ENCODE data around the gene SPTLC2.

The SPTLC2 gene

DNA sequence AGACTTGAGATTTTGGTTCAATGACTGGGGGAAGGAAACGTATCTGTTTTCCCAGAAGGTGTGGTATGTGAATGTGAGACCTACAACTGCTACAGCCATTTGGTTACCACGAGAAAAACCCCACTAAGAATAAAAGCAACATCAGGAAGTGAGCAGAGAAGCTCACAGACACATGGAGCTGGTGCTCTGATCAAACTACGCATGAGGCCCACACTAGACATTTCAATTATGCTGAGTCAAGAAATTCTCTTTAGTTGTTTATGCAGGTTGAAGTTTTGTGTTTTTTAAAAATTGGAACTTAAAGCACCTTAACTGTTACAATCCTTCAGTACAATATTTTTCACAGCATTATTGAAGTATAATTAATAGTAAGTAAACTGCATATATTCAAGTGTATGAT, 8.9 kb upstream of the SPTLC2 start:
- DNase-seq (ENCODE audit: low spot score): no peak
- FAIRE-seq: no peak

DNA sequence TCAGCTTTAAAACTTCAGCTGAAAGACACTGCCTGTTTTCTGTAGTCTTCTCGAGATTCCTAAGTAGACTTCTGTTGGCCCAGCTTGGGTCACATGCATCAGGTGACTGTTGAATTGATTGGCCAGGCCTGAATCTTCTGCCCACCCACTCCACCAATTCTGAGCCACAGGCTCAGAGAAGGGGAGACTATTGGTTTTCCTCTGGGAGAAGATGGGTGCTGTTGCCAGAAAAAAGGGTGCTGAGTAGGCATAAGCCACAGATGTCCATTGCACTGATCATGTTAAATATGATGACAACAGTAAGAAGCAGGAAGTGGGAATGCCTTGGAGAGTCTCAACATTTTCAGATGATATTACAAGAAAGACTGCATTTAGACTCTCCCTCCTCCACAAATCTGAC, 6.8 kb upstream of the SPTLC2 start:
- no peak for DNase-seq (ENCODE audit: low spot score)

DNA sequence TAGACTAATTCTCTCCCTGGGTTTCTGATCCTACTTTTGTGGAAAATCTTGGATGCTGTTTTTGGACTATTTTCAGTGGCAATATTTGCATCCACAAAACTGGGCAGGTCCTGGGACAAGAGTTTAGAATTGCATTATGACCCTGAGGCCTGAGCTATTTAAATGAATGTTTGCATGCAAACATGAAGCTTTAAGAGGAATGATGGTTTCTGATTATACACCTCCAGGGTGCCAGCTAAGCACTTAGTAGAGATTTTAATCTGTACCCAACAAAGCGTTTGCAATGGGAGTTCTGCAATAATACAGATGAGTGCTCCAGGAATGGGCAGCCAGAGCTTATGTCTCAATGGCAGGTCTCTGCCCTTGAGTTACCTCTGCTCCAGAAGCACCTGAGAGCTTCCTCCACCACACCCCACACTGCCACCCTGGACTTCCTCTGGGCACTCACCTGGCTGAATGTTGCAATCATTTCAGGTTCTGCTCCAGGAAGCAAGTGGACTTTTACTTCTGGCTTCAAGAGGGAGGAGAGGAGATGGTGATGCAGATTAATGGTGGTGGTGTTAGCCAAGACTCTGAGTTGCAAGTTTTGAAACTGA, 6.0 kb upstream of the SPTLC2 start:
- FAIRE-seq (no peak), DNase-seq (ENCODE audit: low spot score) (no peak)

More for the DNA sequence above, 6.8 kb upstream of the SPTLC2 start:
- no peak for FAIRE-seq

DNA sequence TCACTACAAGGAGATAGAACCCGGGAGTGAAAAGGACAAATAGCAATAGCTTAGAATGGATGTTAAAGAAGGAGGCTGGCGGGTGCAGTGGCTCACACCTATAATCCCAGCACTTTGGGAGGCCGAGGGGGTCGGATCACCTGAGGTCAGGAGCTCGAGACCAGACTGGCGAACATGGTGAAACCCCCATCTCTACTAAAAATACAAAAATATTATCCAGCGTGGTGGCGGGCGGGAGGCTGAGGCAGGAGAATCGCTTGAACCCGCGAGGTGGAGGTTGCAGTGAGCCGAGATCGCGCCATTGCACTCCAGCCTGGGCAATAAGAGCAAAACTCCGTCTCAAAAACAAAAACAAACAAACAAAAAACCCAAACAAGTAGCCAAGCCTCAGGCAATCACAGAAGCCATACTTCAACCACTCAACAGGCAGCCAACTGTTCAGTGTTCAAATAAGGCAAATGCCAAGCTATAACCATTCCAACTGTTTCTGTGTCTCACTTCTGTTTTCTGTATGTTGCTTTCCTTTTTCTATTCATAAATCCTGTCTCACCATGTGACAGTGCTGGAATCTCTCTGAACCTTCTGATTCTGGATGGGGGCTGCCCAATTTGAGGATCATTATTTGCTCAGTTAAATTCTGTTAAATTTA, 3.9 kb upstream of the SPTLC2 start:
- no peak for DNase-seq (ENCODE audit: low spot score)
- FAIRE-seq: no peak

GRCh38 chr14:77618381-77618970, 2.0 kb upstream of the SPTLC2 start:
- DNase-seq (ENCODE audit: low spot score): no peak
- no peak for FAIRE-seq

- DNase-seq (ENCODE audit: low spot score): no peak
- FAIRE-seq: no peak
Measured at GRCh38 chr14:77616133-77616453, 344 bp downstream of the SPTLC2 start.

- FAIRE-seq: no peak
- DNase-seq (ENCODE audit: low spot score): peak; percentile 20
Measured at GRCh38 chr14:77615361-77616132, 890 bp downstream of the SPTLC2 start.

GRCh38 chr14:77613201-77613600, 3.2 kb downstream of the SPTLC2 start:
- no peak for DNase-seq (ENCODE audit: low spot score)
- no peak for FAIRE-seq

DNA sequence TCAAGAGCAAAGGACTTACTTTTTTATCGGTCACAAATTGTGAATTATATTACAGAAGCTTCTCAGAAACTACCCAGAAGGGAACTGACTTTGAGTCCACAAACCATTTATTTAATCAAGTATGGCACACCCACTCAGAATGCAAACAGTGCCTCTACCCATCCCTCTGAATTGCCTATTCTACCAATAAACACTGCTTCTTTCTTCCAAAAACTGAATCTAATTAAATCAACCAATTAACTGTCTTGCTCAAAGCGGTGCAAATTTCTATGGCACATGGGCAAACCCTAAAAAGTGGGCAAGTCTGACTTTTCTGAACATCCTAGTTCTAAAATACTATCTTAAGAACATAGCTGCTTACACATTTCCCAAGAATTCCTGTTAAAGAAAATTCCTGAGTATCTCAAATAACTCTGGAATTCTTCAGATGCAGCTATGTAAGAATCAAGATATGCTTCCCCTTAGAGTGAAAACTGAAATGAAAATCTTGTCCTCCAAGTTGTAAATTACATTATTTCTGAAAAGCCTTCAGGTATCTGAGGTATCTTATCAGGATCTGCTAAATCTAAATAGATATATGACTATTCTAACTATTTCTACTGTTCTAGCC, 4.3 kb downstream of the SPTLC2 start:
- FAIRE-seq: no peak
- DNase-seq (ENCODE audit: low spot score): no peak

GRCh38 chr14:77610553-77610952, 5.9 kb downstream of the SPTLC2 start:
- FAIRE-seq: no peak

GRCh38 chr14:77609922-77610321, 6.5 kb downstream of the SPTLC2 start:
- FAIRE-seq: no peak
- no peak for DNase-seq (ENCODE audit: low spot score)

More at GRCh38 chr14:77610553-77610952, 5.9 kb downstream of the SPTLC2 start:
- DNase-seq (ENCODE audit: low spot score): no peak

DNA sequence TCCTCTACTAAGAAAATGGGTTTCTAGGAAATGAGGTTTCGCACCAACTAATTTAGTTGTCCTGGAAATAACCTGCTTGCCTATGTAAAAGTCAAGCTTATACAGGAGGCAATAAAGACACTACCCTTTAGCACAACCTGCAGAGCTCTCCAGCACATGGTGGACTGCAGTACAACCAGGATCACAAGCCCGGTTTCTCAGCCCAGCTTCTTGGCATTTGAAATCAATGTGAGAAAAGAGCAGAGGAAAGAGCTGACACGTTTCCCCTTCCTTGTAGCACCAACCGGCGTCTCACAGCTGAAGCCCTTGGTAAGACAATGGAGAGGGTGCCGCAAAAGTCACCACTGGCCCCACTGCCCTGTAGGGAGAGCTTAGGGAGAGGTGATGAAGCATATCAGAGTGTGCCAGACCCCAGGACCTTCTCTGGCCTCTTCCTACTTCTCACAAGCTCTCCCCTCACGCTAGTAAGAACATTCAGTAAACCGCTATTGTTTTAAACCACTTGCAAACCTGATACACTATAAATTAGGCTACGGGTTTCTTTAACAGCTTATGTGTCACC, 8.6 kb downstream of the SPTLC2 start:
- FAIRE-seq: no peak
- no peak for DNase-seq (ENCODE audit: low spot score)

GRCh38 chr14:77605392-77605972, 11.0 kb downstream of the SPTLC2 start:
- FAIRE-seq (no peak), DNase-seq (ENCODE audit: low spot score) (no peak)

- peak; percentile 27 for FAIRE-seq
- DNase-seq (ENCODE audit: low spot score): peak; percentile 21
Measured at GRCh38 chr14:77603654-77604255, 12.7 kb downstream of the SPTLC2 start.

DNA sequence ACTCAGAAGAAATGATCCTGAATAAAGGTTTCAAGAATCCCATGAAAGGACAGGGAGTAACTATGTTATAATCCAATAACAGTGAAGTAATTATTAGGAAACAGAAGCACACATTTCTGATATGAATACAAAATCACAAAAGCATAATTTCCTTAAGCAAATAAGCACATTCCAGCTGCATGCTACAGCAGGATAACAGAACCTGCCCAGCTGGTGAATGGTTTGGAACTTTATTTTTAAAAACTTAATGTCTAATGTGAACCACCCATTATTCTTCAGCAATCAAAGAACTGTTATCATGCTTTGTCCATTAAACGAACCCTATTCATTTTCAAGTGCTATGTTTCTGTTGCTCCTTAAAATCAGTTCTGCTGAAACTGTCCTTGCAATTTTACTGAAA, 13.4 kb downstream of the SPTLC2 start:
- no peak for FAIRE-seq
- DNase-seq (ENCODE audit: low spot score): no peak

- FAIRE-seq (no peak), DNase-seq (ENCODE audit: low spot score) (no peak)
Measured at GRCh38 chr14:77601846-77602619, 14.4 kb downstream of the SPTLC2 start.

GRCh38 chr14:77599889-77600288, 16.5 kb downstream of the SPTLC2 start:
- DNase-seq (ENCODE audit: low spot score) (peak; percentile 17), FAIRE-seq (no peak)

GRCh38 chr14:77598366-77599070, 17.9 kb downstream of the SPTLC2 start:
- DNase-seq (ENCODE audit: low spot score) (no peak), FAIRE-seq (no peak)

DNA sequence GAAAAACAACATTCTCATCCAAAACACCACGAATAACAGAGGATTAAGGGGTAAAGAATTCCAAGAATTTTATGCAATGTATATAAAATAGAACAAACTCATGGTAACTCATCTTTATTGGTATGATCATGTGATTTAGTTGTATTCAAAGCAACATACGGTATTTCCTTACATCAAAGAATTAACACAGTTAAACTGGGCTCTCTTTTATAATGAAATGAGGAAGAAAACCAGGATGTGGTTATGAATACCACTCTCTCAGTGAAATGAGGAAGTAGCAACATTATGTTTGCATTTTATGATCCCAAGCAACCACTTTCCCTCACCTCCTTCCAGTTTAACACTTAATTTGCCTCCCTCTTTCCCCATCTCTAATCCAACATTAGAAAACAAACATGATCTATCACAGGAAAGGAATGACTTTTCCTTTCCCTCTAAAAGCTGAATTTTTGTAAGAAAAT, 22.9 kb downstream of the SPTLC2 start:
- FAIRE-seq: no peak

More for the DNA sequence above, 22.9 kb downstream of the SPTLC2 start:
- DNase-seq (ENCODE audit: low spot score): no peak
